ENCODE results near the gene ALDOA. TPM values are rescaled to one million over a fixed set of nuclear protein-coding genes. Genes with fewer than 3 reads are reported as not detected.

ALDOA gene
- total and polyA plus RNA-seq, 9 of the 15 experiments (the other 6 are each of a cell fraction or from before 2014, with no cell fraction given), result 311 to 2,224 (median 1,293) TPM

DNA sequence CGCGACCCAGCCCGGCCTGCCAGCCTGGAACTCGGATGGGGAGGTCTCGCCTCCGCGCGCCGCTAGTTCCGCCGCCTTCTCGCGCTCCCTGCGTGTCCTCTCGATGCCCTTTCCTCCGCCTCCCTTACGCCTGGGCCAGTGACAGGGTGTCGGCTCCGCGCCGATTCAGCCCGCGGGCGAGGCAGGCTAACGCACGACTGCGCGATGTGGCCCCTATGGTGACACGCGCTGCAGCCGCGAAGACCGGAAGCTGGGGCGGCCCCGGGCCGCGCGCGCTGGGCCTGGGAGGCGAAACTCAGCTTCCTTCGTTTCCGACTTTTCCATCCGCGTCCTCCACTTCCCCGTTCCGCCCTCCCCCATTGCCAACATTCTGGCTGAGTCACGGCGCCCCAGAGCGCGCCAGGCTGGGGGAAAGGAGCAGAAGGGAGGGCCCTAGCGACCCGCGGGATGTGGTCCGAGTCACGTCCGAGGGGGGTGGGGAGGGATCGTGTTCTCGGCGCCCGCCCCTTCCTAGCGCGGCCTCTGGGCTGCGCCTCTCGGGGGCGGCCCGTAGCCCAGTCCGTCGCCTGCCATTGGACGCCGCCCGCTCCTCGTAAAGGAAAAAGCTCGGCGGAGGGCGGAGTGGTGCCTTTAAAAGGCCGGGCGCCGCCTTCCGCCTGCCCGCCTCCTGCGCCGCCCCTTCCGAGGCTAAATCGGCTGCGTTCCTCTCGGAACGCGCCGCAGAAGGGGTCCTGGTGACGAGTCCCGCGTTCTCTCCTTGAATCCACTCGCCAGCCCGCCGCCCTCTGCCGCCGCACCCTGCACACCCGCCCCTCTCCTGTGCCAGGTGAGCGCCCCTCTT, at the start of gene ALDOA (continued):
- TF ChIP-seq, protein P1, sequence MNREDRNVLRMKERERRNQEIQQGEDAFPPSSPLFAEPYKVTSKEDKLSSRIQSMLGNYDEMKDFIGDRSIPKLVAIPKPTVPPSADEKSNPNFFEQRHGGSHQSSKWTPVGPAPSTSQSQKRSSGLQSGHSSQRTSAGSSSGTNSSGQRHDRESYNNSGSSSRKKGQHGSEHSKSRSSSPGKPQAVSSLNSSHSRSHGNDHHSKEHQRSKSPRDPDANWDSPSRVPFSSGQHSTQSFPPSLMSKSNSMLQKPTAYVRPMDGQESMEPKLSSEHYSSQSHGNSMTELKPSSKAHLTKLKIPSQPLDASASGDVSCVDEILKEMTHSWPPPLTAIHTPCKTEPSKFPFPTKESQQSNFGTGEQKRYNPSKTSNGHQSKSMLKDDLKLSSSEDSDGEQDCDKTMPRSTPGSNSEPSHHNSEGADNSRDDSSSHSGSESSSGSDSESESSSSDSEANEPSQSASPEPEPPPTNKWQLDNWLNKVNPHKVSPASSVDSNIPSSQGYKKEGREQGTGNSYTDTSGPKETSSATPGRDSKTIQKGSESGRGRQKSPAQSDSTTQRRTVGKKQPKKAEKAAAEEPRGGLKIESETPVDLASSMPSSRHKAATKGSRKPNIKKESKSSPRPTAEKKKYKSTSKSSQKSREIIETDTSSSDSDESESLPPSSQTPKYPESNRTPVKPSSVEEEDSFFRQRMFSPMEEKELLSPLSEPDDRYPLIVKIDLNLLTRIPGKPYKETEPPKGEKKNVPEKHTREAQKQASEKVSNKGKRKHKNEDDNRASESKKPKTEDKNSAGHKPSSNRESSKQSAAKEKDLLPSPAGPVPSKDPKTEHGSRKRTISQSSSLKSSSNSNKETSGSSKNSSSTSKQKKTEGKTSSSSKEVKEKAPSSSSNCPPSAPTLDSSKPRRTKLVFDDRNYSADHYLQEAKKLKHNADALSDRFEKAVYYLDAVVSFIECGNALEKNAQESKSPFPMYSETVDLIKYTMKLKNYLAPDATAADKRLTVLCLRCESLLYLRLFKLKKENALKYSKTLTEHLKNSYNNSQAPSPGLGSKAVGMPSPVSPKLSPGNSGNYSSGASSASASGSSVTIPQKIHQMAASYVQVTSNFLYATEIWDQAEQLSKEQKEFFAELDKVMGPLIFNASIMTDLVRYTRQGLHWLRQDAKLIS (CRISPR knock-in tag; IDR thresholded peaks at IDR 0.05), result no peak
- peak; percentile 40 for TF ChIP-seq POU5F1 (IDR thresholded peaks at IDR 0.05; ENCODE audit: borderline replicate concordance, low read depth, low read length, partially characterized antibody)
- TF ChIP-seq CREBBP (IDR thresholded peaks at IDR 0.05; ENCODE audit: low read depth, low read length), result no peak
- TF ChIP-seq EP400 (IDR thresholded peaks at IDR 0.05), result peak; percentile 94
- no peak for TF ChIP-seq CBX2 (IDR thresholded peaks at IDR 0.05; ENCODE audit: insufficient read depth, low read length, poor library complexity, severe bottlenecking)
- TF ChIP-seq NCOA4 (IDR thresholded peaks at IDR 0.05; ENCODE audit: partially characterized antibody), result no peak
- peak; percentile 71 for TF ChIP-seq GATAD2B (IDR thresholded peaks at IDR 0.05; ENCODE audit: borderline replicate concordance)
- peak; percentile 87; the same call in 1 of the 2 replicates for TF ChIP-seq RBM34 (IDR thresholded peaks at IDR 0.05; ENCODE audit: borderline replicate concordance, insufficient read depth, low read length)
- TF ChIP-seq, protein P2, sequence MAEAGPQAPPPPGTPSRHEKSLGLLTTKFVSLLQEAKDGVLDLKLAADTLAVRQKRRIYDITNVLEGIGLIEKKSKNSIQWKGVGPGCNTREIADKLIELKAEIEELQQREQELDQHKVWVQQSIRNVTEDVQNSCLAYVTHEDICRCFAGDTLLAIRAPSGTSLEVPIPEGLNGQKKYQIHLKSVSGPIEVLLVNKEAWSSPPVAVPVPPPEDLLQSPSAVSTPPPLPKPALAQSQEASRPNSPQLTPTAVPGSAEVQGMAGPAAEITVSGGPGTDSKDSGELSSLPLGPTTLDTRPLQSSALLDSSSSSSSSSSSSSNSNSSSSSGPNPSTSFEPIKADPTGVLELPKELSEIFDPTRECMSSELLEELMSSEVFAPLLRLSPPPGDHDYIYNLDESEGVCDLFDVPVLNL (CRISPR knock-in tag; IDR thresholded peaks at IDR 0.05; ENCODE audit: low read depth), result 0 out of 2 replicates have a peak, but pooled peaks have one; percentile 42
- TF ChIP-seq, protein P3, sequence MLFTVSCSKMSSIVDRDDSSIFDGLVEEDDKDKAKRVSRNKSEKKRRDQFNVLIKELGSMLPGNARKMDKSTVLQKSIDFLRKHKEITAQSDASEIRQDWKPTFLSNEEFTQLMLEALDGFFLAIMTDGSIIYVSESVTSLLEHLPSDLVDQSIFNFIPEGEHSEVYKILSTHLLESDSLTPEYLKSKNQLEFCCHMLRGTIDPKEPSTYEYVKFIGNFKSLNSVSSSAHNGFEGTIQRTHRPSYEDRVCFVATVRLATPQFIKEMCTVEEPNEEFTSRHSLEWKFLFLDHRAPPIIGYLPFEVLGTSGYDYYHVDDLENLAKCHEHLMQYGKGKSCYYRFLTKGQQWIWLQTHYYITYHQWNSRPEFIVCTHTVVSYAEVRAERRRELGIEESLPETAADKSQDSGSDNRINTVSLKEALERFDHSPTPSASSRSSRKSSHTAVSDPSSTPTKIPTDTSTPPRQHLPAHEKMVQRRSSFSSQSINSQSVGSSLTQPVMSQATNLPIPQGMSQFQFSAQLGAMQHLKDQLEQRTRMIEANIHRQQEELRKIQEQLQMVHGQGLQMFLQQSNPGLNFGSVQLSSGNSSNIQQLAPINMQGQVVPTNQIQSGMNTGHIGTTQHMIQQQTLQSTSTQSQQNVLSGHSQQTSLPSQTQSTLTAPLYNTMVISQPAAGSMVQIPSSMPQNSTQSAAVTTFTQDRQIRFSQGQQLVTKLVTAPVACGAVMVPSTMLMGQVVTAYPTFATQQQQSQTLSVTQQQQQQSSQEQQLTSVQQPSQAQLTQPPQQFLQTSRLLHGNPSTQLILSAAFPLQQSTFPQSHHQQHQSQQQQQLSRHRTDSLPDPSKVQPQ (CRISPR knock-in tag; IDR thresholded peaks at IDR 0.05; ENCODE audit: borderline replicate concordance), result no peak
- TF ChIP-seq THAP12 (CRISPR knock-in tag; IDR thresholded peaks at IDR 0.05), result peak; percentile 77; the same call in 1 of the 2 replicates
- no peak for TF ChIP-seq SRSF9 (IDR thresholded peaks at IDR 0.05; ENCODE audit: borderline replicate concordance, low read depth, low read length)
- peak; percentile 70 for TF ChIP-seq TAF7 (tag; IDR thresholded peaks at IDR 0.05)
- TF ChIP-seq OTX1 (CRISPR knock-in tag; IDR thresholded peaks at IDR 0.05), result peak; percentile 93
- TF ChIP-seq MAZ (CRISPR knock-in tag; conservative IDR thresholded peaks at IDR 0.05 in 1 of 2, IDR thresholded peaks at IDR 0.05 in 1 of 2), result peak; percentile 88 to 91

All from K562 (cell line).